ENCODE data around the gene SLC12A2.
A peak's percentile ranks its signal among the peaks of the same experiment; 100 is the strongest.

Gene SLC12A2

DNA sequence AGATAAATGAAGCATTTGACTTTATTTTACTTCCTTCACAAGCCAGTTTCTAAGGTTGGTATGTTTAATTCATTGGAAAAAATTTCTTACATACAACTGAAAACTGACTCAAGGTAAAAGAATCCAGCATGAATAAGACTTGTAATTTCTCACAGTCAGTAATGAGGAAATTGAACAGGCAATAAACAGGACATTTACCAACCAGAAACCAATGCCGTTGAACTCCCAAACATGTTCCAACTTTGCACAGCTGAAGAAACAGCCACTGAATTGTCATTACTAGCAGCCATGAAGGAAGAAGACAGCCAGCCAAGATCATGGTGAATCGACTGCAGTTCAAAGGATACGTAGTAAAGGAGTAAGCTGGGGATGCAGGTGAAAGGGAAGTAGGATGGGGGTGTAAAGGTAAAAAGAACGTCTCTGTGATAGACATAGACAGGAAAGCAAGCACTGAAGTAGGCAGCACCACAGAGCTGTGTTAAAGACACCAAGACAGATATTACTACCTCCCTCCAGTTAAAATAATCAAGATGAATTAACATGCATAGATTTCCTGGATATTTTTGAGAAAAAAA, 21.3 kb upstream of the SLC12A2 start:
- no peak overlapping the region for H3K27ac ChIP-seq
- no peaks in the 10 kb centered on the region for H3K9me3 ChIP-seq (ENCODE audit: low read depth, low read length)
- no peak for DNase-seq (ENCODE audit: low read depth, low spot score)
- no peak overlapping the region for H3K4me3 ChIP-seq
- H3K9ac ChIP-seq (ENCODE audit: insufficient read length), result no peak overlapping the region
- TF ChIP-seq FOXP2 (optimal IDR thresholded peaks at IDR 0.05; ENCODE audit: control extremely low read depth, extremely low read length, insufficient read depth), result no peak
- no peak for TF ChIP-seq EZH2 (IDR thresholded peaks at IDR 0.05)
- TF ChIP-seq POLR2AphosphoS5 (IDR thresholded peaks at IDR 0.05; ENCODE audit: borderline replicate concordance, low read depth, low read length), result no peak
- H3K36me3 ChIP-seq (ENCODE audit: insufficient read depth, low read length), result no peaks in the 10 kb centered on the region

DNA sequence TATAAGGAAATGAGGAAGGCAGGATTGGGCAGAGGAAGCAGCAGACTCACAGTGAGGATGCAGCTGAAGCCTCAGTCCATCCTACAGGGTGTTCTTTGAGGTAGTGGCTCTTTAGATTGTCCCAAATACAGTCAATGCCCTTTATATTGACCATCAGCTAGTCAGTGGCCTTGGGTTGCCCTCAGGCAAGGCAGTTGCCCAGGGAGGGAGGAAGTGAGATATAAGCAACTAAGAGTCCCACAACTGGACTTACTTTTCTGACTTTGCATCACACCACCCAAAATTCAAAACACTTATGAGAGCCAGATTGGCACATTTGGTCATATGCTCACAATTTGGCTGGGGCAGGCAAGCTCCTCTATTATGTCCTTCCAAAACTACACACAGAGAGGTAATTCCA, 9.4 kb upstream of the SLC12A2 start:
- TF ChIP-seq POLR2AphosphoS5 (IDR thresholded peaks at IDR 0.05; ENCODE audit: borderline replicate concordance, low read depth, low read length) (no peak), FOXP2 (optimal IDR thresholded peaks at IDR 0.05; ENCODE audit: control extremely low read depth, extremely low read length, insufficient read depth) (no peak), EZH2 (IDR thresholded peaks at IDR 0.05) (no peak)
- Histone ChIP-seq H3K9me3 (ENCODE audit: low read depth, low read length) (no peaks in the 10 kb centered on the region), H3K4me3 (no peak overlapping the region), H3K9ac (ENCODE audit: insufficient read length) (no peak overlapping the region), H3K27ac (no peak overlapping the region), H3K36me3 (ENCODE audit: insufficient read depth, low read length) (no peaks in the 10 kb centered on the region)
- no peak for DNase-seq (ENCODE audit: low read depth, low spot score)

- no peak for DNase-seq (ENCODE audit: low read depth, low spot score)
- no peak overlapping the region for H3K4me3 ChIP-seq
- H3K9ac ChIP-seq (ENCODE audit: insufficient read length), result no peak overlapping the region
- no peak for TF ChIP-seq POLR2AphosphoS5 (IDR thresholded peaks at IDR 0.05; ENCODE audit: borderline replicate concordance, low read depth, low read length)
- TF ChIP-seq FOXP2 (optimal IDR thresholded peaks at IDR 0.05; ENCODE audit: control extremely low read depth, extremely low read length, insufficient read depth), result no peak
- no peak for TF ChIP-seq EZH2 (IDR thresholded peaks at IDR 0.05)
- no peaks in the 10 kb centered on the region for H3K36me3 ChIP-seq (ENCODE audit: insufficient read depth, low read length)
- no peak overlapping the region for H3K27ac ChIP-seq
- H3K9me3 ChIP-seq (ENCODE audit: low read depth, low read length), result no peaks in the 10 kb centered on the region
These were observed 8.6 kb upstream of the SLC12A2 start for GRCh38 chr5:128074953-128075352.

- Histone ChIP-seq H3K36me3 (ENCODE audit: insufficient read depth, low read length) (no peaks in the 10 kb centered on the region), H3K27ac (no peak overlapping the region), H3K9ac (ENCODE audit: insufficient read length) (no peak overlapping the region), H3K4me3 (no peak overlapping the region), H3K9me3 (ENCODE audit: low read depth, low read length) (no peaks in the 10 kb centered on the region)
- TF ChIP-seq FOXP2 (optimal IDR thresholded peaks at IDR 0.05; ENCODE audit: control extremely low read depth, extremely low read length, insufficient read depth), result no peak
- TF ChIP-seq EZH2 (IDR thresholded peaks at IDR 0.05), result no peak
- TF ChIP-seq POLR2AphosphoS5 (IDR thresholded peaks at IDR 0.05; ENCODE audit: borderline replicate concordance, low read depth, low read length), result no peak
- DNase-seq (ENCODE audit: low read depth, low spot score), result no peak
These were observed 6.0 kb upstream of the SLC12A2 start for GRCh38 chr5:128077526-128077925.

DNA sequence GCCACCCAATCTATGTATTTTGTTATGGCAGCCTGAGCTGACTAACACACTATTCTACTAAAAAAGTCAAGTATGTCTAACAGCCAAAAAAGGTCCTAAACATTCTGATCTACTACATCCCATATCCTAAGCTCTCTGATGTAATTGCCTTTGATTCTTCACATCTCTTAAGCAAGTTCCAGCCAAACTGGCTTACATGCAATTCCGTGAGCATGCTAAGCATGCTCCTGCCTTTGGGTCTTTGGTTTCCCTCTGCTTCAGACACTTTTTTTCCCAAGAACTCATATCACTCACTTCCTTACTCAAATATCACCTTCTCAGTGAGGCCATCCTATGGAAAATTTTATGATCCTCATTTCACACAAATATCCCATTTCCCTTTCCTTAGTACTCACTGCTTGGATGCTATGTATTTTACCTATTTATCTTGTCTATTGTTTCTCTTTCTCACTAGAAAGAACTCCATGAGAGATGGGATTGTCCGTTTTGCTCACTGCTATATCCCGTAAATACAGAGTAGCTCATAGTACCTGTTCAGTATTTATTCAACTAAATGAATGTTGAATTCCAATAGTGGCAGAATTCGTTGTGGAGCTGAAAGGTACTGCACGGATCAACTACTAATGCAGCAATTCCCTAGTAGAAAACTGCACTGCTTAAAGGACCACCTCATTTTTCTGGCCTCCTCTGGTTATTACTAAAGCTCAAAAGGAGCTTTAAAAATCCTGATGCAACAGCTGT, 2.3 kb upstream of the SLC12A2 start:
- Histone ChIP-seq H3K27ac (no peak overlapping the region), H3K9me3 (ENCODE audit: low read depth, low read length) (no peaks in the 10 kb centered on the region), H3K4me3 (no peak overlapping the region), H3K9ac (ENCODE audit: insufficient read length) (no peak overlapping the region), H3K36me3 (ENCODE audit: insufficient read depth, low read length) (no peaks in the 10 kb centered on the region)
- DNase-seq (ENCODE audit: low read depth, low spot score), result no peak
- TF ChIP-seq POLR2AphosphoS5 (IDR thresholded peaks at IDR 0.05; ENCODE audit: borderline replicate concordance, low read depth, low read length), result no peak
- no peak for TF ChIP-seq FOXP2 (optimal IDR thresholded peaks at IDR 0.05; ENCODE audit: control extremely low read depth, extremely low read length, insufficient read depth)
- TF ChIP-seq EZH2 (IDR thresholded peaks at IDR 0.05), result no peak

- H3K9ac ChIP-seq (ENCODE audit: insufficient read length), result peak overlapping the region; percentile 82
- DNase-seq (ENCODE audit: low read depth, low spot score), result no peak
- TF ChIP-seq EZH2 (IDR thresholded peaks at IDR 0.05) (no peak), POLR2AphosphoS5 (IDR thresholded peaks at IDR 0.05; ENCODE audit: borderline replicate concordance, low read depth, low read length) (no peak), FOXP2 (optimal IDR thresholded peaks at IDR 0.05; ENCODE audit: control extremely low read depth, extremely low read length, insufficient read depth) (no peak)
- no peaks in the 10 kb centered on the region for H3K36me3 ChIP-seq (ENCODE audit: insufficient read depth, low read length)
- peak overlapping the region; percentile 94 for H3K4me3 ChIP-seq
- H3K27ac ChIP-seq, result no peak overlapping the region
- H3K9me3 ChIP-seq (ENCODE audit: low read depth, low read length), result no peaks in the 10 kb centered on the region
These were observed 974 bp upstream of the SLC12A2 start for GRCh38 chr5:128082551-128083032.

GRCh38 chr5:128083811-128084227, 253 bp downstream of the SLC12A2 start:
- Histone ChIP-seq H3K9me3 (ENCODE audit: low read depth, low read length) (no peaks in the 10 kb centered on the region), H3K36me3 (ENCODE audit: insufficient read depth, low read length) (no peaks in the 10 kb centered on the region), H3K4me3 (peak overlapping the region; percentile 94), H3K9ac (ENCODE audit: insufficient read length) (peak overlapping the region; percentile 62), H3K27ac (no peak overlapping the region)
- no peak for DNase-seq (ENCODE audit: low read depth, low spot score)
- TF ChIP-seq FOXP2 (optimal IDR thresholded peaks at IDR 0.05; ENCODE audit: control extremely low read depth, extremely low read length, insufficient read depth) (no peak), POLR2AphosphoS5 (IDR thresholded peaks at IDR 0.05; ENCODE audit: borderline replicate concordance, low read depth, low read length) (no peak; the same call in 1 of the 2 replicates), EZH2 (IDR thresholded peaks at IDR 0.05) (no peak)

DNA sequence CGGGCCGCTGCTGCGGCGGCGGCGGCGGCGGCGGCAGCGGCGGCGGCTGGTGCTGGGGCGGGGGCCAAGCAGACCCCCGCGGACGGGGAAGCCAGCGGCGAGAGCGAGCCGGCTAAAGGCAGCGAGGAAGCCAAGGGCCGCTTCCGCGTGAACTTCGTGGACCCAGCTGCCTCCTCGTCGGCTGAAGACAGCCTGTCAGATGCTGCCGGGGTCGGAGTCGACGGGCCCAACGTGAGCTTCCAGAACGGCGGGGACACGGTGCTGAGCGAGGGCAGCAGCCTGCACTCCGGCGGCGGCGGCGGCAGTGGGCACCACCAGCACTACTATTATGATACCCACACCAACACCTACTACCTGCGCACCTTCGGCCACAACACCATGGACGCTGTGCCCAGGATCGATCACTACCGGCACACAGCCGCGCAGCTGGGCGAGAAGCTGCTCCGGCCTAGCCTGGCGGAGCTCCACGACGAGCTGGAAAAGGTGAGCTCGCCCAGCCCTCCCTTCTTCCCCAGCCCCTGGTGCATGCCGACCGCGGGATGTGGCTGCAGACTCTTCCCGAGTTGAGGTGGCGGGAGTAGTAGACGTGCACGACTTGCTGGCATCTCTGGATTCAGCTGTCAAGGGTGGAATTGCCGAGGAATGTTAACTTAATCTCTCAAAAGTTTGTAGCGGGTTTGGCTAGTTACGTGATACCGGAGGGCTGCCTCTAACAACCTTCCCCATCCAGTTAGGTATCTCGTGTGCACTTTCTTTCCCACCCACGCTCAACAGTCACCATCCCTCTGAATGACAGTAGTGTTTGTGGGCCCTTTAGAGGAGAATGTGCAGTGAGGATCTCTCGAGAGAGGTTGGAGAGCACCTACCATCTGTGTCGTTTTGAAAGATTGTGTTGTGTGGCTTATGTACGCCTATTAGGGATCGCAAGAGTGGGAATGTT, 932 bp downstream of the SLC12A2 start:
- Histone ChIP-seq H3K9me3 (ENCODE audit: low read depth, low read length) (no peaks in the 10 kb centered on the region), H3K9ac (ENCODE audit: insufficient read length) (peak overlapping the region; percentile 62), H3K36me3 (ENCODE audit: insufficient read depth, low read length) (no peaks in the 10 kb centered on the region), H3K4me3 (peak overlapping the region; percentile 94), H3K27ac (no peak overlapping the region)
- no peak for DNase-seq (ENCODE audit: low read depth, low spot score)
- TF ChIP-seq EZH2 (IDR thresholded peaks at IDR 0.05) (no peak), FOXP2 (optimal IDR thresholded peaks at IDR 0.05; ENCODE audit: control extremely low read depth, extremely low read length, insufficient read depth) (no peak), POLR2AphosphoS5 (IDR thresholded peaks at IDR 0.05; ENCODE audit: borderline replicate concordance, low read depth, low read length) (no peak)
